ENCODE measurements around the gene FAM118B.

Gene FAM118B

GRCh38 chr11:126186708-126187529 lies 24.7 kb upstream of the FAM118B start:
- no peak for DNase-seq

DNA sequence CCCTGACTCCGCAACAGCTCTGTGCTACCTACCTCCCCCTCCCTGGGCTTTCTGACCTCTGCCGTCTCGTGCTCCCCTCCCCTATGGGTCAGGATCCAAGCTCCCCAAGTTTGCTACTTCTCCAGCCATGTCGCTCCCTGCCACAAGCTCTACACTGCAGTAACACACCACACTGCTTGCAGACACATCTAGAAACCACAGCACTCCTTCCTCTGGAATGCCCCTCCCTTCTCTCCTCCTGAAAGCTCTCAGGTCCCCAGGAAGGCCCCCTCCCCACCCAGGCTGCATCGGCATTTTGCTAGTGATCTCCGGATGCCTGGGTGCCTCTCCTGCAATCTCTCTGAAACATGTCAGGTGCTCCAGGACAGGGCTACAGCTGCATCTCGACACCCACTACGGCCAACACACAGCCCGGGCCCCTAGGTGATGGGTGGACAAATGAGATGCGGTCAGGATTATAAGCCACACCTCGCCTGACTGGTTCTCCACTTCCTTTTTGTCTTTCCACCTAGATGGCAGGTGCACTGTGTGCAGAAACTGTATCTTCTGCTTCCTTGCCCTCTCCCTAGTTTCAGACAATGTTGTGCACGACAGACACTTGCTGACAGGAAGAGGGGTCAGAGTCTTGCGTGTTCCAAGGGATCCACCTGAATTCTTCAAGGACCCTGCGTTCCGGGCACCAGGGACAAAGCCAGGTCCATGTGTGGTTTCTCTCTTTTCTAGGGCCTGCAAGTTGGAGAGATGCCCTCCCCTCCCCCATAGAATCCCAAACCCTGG lies 23.1 kb upstream of the FAM118B start:
- DNase-seq = no peak

GRCh38 chr11:126189109-126189929 lies 22.3 kb upstream of the FAM118B start:
- no peak for DNase-seq

DNA sequence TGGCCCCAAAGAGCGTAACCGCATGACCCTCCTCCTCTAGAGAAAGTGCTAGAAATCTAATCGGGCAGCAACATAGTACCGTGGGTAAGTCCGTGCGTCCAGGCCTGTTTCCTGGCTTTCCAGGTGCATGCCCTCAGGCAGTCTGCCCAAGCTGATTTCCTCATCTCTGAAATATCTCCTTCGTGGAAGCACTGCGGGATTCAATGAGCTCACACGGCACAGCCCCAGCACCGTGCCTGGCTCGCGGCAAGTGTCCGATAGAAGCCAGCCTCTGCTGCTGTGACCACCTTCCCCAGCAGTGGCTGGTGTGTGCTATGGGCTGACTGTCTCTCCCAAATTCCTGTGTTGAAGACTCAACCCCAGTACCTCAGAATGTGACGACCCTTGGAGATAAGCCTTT lies 20.8 kb upstream of the FAM118B start:
- no peak for DNase-seq

DNA sequence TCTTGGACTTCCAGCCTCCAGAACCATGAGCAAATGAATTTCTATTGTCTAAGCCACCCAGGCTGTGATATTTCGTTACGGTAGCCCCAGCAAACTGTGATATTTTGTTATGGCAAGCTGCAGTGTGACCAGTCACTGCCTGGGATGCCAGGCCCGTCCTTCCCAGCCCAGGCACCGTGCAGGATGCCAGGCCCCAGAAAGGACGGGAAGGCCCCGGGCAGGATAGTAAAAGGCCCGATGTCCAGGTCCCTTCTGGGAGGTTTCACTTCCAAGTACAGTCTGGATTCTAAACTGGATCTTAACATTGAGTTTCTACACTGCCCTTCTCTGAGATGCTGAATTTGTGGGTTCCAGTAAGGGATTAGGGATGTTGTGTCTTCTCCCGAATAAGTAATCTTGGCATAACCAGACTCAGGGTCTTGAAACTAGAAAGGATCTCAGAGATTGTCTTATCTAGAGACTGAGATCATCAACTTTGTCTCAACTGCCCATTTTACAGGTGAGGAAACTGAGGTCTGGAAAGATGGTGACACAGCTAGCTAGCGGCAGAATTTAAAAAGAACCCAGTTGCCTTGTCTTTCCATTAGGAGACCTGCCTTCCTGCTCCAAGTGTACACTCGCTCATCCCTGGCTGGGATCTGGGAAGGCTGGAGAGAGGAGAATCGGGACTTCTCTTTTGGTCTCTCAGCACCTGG lies 20.1 kb upstream of the FAM118B start:
- no peak for DNase-seq

DNA sequence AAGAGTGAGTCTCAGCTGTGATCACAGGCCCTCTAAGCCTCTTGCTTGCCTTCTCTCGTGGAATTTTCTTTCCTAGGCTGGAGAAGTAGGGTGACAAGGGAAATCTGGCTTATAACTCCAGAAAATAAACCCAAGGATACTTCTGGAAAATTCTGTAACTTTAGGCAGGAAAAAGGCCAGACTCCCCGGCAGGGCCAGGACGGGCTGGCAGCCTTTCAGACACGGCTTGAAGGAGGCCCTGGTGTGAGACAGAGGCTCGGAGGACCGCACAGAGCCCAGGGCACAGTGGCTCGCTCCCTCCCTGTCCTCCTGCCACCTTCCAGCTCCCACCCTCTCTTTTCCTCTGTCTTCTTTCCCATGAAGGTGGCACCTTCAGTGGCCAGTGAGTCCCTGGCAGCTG lies 19.2 kb upstream of the FAM118B start:
- DNase-seq = no peak

DNA sequence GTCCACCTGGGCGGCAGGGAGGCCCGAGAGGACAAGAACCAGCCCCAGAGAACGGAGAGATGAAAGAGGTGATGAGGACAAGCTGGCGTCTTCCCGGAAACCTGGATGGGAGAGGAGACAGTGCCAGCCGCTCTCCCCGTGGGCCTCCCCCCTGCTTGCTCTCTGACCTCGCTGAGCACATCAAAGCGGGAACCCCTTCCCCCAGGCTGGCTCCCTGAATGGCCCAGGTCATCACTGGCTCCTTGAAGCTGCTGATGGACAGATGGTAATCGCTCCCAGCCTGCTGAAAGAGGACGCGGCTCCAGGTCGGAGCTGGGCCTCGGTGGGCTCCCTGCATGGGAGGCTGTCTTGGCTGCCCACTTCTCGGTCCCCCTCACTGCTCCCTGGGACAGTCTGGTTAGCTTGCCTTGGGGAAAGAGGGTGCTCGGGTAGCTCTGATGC lies 18.5 kb upstream of the FAM118B start:
- DNase-seq = no peak

DNA sequence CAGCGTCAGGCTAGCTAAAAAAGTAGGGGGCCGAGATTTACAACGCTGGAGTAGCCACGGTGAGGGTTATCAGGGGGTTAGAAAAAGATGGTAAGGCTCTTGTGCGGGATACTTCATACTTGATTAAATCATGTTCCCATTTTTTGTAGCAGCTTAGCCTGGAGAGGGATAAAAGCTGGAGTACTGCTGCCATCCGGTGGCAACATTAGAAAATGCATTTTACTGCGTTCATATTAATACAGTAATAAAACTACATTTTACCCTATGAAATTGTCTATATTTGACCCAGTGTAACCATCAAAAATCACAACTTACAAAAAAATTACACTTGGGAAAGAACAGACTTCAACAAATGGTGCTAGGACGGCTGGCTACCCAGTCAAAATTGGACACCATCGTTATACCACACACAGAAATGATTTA lies 17.4 kb upstream of the FAM118B start:
- peak; percentile 26 for DNase-seq

- no peak for DNase-seq
Observed at GRCh38 chr11:126195119-126195518, 16.5 kb upstream of the FAM118B start.

- DNase-seq = no peak
Observed at GRCh38 chr11:126197277-126197939, 14.2 kb upstream of the FAM118B start.

DNA sequence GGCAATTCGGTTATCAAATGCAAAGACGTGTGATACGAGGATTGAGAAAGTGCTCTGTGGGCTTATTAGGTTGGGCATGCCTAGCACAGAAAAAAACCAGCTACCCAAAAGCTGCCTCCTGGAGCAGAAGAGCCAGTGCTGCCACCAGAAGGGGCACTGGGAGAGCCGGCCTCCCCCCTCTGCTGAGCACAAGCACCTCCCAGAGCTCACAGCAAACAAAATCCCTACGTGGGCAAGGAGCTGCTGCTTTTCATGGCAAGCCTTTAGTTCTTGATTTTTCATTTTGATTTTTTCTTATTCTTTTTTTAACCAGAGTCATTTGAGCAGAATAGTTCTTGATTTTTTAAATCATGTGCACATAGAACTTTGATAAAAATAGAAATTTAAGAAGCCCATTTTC lies 12.9 kb upstream of the FAM118B start:
- no peak for DNase-seq

DNA sequence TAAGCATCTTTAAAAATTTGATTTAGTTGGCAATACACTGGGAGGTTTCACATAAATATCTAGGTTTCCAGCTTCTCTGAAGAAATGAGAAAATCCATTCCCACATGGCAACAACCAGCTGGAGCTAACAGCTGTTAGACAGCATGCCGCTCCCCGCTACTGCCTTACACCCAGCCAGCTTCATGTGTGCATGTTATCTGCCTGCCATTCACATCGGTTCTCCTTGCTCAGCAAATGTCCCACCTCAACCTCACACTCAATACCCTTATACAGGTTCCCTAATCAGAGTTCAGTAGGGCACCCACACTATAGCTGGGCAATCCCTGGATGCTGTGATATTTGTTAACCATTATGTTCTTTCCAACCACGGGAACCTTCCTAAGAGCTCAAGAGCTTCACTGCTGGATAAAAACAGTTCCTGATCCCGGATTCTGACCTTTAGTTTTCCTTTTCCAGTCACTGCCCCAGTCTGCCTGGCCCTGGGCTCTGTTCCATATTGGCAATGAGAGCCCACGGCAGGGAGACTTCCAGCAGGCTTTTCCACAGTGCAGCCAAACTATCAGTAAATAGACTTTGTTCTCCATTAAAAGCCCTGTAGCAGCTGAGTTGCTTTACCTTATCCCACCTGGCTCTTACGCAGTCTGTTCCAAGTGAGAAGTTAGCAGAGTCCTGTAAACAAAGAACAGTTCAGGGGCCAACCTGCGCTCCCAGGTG lies 8.8 kb upstream of the FAM118B start:
- no peak for DNase-seq

DNA sequence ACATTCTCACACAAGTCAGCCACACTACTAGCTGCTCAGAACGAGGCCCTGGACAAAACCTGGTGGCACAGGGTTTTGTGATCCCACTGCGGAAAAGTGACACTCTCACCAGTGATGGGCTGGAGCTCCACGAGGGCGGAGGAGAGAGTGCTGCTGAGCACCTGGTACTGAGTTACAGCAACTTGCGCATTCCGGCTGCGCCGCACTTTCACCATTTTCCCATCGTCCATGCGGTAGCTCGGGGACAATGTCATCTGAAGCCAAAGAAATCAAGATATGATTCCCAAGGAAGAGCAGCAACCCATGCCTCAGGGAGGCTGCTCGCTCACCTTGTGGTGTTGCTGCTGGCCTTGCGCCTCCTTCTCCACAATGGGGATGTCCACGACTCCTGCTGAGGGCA lies 6.2 kb upstream of the FAM118B start:
- no peak for DNase-seq

DNA sequence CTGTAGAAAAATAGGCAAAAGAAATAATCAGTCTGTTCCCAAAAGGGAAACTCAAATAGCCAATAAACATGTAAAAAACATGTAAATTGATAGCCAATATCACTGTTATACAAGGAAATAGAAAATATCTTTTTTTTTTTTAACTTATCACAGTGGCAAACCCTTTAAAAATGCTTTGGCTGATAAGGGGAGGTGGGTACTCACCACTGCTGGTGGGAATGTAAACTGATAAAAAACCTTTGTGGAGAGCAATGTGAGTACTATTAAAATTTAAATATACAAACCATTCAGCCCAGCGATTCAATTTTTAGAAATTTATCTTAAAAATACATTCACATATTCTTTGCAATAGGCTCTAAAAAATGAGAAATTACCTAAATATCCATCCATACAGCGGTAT lies 3.7 kb upstream of the FAM118B start:
- DNase-seq = no peak

- no peak for DNase-seq
Observed at GRCh38 chr11:126210871-126211235, 729 bp upstream of the FAM118B start.

DNA sequence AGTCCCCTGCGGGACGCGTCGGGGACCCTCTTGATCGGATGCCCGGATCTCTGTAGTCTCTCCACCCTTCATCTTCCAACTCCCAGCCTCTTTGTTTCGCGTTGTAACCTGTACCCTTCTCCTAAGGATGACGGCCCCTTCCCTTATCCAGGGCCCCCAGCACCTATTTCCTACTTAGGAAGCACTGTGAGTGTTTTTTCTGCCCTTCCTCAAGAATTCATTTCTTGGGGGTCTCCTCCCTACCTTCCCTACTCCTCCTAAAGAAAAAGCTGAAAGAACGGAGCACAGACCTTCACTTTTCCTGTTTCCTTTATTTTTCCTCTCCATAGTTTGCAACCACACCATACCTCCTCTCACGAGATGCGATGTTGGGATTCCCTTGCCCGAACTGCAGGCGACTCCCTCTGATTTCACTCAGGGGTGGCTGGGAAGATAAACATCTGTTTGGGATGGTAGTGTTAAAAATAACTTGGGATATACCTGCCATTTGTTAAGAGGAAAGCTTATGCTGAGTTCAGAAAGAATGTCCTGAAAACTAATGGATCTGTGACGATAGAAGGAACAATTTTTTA lies 593 bp downstream of the FAM118B start:
- no peak for DNase-seq

DNA sequence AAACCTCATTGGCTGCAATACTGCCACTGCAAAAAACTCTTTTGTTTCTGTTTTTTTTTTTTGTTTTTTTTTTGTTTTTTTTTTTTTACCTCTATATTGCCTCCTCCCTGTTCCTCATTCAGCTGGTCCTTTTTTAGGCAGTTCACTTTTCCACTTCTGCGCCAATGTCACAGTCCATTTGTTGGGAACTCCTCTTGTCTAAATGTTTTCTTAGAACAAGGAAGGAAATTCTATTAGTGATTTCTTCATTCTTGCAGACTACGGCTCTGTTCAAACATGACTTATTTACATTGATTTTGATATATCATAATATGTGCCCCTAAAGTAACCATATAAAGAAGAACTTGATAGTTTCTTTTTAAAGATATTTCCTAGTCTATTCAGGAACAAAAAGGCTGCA lies 2.9 kb downstream of the FAM118B start:
- DNase-seq = peak; percentile 25

GRCh38 chr11:126214841-126215240 lies 3.3 kb downstream of the FAM118B start:
- no peak for DNase-seq

- no peak for DNase-seq
Observed at GRCh38 chr11:126216526-126217305, 5.1 kb downstream of the FAM118B start.

DNA sequence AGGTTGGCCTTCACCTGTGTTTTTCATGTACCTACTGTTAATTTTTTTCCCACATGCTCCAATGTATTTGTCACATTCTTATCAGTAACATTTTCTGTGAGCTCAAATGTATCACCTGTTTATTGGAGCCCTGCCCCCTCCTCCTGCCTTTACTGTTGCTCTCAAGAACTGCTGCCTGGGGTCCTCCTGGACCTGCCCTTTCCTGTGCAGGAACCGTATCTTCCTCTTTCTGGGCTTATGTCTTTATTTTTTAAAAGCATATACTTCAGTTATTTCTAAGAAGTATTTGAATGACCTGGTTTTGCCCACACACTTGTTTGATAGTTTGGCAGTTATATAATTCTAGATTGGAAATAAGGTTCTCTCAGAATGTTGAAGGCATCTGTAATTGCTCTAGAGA lies 5.9 kb downstream of the FAM118B start:
- peak; percentile 6 for DNase-seq
